Medulla oblongata (tissue), 1 donor: ENCODE results near the gene ST3GAL2.
"Not testable (repeated sequence)": the region's sequence is repeated elsewhere in the genome, so short reads cannot be mapped to it uniquely, and the experiment has no call there.

Source experiments
- DNase-seq: peaks from one replicate; pipeline ENCODE4 v3.0.0-alpha.2; 2015; ENCODE audit errors: extremely low spot score

Gene ST3GAL2

DNA sequence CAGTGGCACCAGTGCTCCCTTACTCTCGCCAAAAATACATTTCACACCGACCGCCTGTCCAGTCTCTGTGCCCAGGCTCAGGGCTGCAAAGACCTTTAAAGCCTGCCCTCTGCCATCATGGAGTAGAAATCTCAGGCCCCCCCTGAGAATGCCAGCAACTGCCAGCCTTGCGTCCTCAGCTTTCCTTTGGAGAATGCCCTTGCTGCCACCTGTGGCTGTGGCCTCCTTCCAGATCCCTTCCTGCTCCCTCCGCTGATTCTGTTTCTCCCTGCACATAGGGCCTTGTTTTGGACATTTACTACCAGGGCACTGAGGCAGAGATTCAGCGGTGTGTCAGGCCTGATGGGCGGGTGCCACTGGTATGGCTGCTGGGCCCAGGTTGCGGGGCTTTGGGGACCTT, 28.7 kb upstream of the ST3GAL2 start:
- DNase-seq = no peak

DNA sequence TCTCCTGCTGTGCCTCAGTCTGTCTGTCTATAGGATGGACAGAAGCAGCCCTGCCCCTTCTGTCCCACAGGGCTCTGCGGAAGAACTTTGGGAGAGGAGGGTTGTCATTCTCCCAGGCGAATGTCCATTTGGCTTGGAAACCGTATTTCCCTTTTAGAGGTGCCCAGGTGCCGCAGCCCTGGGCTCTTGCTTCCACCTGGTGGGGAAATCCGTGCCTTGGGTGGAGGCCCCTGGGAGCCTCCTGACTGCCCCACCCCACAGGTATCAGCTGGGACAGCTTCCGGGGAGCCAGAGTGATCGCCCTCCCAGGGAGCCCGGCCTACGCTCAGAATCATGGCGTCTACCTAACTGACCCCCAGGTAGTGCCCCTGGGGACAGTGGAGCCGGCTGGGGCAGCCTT, 28.2 kb upstream of the ST3GAL2 start:
- no peak for DNase-seq

DNA sequence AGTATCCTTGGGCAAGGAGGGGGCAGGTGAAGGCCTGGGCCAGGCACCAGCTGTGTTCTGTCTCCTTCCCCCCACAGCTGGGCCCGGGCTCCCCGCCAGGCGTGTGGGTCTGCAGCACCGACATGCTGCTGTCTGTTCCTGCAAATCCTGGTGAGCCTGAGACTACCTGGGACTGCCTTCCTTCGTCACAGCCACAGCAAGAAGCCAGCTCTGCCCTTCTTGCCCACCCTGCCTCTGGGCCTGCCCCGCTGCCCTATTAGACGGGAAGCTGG, 27.8 kb upstream of the ST3GAL2 start:
- no peak for DNase-seq

DNA sequence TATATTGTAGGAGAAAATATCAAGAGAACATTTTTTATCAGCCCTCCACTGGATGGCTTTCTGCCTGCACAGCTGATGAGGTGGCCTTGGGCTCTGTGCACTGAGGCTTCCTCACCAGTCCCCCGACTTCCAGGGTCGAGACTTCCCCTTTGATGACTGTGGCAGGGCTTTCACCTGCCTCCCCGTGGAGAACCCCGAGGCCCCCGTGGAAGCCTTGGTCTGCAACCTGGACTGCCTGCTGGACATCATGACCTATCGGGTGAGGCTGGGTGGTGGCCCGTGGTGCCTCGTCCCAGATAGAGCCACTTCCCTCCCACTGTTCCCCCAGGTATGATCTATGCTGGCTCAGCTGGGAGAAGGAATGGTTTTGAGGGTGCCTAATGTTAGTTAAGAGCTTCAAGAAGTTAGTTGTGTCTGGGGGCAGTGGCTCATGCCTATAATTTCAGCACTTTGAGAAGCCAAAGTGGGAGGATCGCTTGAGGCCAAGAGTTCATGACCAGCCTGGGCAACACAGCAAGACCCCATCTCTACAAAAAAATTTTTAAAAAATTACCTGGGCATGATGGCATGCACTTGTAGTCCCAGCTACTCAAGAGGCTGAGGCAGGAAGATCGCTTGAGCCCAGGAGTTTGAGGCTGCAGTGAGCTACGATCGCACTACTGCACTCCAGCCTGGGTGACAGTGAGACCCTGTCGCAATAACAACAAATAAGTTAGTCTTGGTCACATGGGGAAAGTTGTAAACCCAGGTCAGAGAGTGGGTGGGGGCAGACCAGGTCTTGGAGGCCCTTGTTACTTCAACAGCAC, 27.3 kb upstream of the ST3GAL2 start:
- no peak for DNase-seq

DNA sequence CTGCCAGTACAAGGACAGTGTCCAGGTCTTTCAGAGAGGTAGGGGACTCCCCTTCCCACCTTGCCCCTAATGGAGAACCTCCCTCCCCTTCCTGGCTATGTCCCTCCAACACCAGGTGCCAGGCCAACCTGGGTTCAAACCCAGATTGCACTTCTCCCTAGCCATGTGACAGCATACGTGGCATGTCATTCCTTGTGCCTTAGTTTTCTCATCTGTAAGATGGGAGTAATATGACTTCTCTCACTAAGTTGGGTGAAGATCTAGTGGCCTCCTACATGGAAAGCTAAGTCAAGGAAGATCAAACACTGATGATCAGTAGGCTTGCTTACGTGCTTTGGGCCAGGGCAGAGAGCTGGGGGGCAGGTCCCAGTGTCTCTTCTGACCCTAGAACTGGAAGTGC, 24.3 kb upstream of the ST3GAL2 start:
- no peak for DNase-seq

DNA sequence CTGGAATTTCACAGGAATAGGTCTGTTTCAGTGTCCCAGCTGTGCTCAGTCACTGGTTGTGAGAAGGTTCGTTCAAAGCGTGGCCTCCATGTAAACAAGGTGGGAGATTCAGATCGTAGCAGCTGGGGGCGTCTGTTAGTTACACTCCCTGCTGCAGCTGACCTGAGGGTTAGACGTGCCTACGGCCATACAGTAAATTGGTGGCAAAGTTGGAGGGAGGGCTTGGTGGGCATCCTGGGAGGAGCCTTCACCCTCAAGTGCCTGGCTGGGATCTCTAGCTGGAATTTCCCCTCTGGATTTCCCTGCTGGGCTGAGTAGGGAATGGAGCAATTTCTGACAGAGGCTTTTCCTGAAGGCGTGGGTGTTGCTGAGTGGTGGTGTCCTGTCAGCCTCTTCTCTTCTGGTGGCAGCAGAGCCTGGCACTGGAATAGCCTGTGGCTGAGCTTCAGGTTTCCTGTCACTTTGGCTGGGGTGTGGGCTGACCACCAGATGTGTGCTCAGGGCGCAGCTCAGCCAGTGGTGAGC, 21.9 kb upstream of the ST3GAL2 start:
- DNase-seq = no peak

DNA sequence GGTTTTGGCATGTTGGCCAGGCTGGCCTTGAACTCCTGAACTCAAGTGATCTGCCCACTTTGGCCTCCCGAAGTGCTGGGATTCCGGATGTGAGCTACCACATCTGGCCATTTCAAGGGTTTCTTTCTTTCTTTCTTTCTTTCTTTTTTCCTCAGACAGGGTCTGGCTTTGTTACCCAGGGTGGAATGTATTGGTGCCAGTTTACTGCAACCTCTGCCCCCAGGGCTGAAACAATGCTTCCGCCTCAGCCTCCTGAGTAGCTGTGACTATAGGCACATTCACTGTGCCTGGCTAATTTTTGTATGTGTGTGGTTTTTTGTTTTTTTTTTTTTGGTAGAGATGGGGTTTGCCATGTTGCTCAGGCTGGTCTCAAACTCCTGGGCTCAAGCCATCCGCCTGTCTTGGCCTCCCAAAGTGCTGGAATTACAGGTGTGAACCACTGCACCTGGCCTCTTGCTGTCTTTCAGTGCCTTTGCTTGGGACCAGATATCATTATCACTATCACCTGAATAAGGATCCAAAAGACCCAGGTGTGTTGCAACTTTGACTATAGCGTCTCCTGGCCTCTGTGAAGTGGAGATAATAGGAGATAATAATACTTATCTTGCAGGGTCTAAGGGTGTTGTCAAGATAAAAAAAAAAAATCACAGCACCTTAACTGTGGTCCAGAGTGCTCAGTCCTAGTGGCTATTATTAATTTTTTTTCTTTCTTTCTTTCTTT, 18.7 kb upstream of the ST3GAL2 start:
- no peak for DNase-seq

DNA sequence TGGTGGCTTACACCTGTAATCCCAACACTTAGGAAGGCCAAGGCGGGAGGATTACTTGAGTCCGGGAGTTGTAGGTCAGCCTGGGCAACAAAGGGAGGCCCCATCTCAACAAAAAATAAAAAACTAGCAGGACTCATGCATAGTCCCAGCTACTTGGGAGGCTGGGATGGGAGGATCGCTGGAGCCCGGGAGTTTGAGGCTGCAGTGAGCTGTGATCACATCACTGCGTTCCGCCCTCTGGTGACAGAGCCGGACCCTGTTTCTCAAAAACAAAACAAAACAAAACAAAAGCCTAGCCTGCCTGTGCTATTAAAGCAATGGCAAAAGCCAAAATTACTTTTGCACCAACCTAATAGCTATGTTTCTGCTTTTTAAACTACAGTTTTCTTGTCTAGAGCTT, 17.0 kb upstream of the ST3GAL2 start:
- no peak for DNase-seq

DNA sequence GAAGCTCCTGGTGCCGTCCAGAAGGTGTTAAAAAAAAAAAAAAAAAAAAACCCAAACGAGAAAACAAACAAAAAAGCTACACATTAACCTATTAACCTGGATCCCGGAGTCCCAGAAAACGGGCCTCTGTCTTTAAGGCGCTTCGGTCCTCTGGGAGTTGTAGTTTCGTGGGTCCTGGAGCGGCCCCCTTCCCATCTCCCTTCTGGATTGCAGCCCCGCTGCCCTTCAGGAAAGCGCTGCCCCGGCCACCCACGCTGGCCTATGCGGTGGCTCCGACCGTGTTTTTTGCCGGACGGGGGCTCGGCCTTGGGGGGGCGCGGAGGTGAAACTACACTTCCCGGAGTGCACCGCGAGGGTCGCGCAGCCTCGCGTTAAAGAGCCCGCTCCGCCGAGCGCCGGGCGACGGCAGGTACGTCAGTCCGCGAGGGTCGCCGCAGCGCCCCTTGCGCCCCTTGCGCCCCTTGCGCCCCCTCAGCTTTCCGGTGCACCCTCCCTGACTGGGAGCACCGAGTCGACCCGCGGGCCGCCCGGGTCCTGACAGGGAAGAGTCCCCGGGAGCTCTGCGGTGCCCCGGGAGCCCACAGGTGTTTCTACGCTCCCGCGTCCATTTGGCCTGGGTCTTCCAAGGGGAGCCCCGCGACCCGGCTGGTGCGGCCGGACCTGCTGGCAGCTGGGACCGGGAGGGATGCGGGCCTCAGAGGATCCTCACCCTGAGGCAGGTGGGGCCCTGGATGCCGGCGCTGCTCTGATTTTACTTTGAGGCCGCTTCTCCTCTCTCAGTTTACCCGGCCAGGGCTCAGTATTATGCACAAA, 15.5 kb upstream of the ST3GAL2 start, which contains the start of gene FCSK:
Gene FCSK (plus strand): TSS at position 374 of the 813 bp plus-strand sequence. CDS start 8,596 bp downstream, outside the sequence.
- peak; percentile 81 for DNase-seq

DNA sequence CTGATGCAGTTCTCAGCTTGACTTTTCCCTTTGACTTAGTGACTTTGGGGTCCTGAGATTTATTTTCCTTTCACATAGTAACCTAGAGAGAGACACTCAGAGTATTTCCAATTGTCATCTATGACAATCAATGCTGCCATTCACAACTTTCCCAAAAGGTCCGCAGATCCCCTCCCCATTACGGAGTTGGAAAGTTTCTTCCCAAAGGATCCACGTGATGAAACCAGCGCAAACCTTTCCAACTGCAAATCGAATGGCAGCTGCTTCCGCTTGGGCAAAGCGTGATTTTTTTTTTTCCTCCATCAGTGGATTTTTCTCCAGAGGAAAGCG, 15.0 kb upstream of the ST3GAL2 start:
- peak; percentile 65 for DNase-seq

DNA sequence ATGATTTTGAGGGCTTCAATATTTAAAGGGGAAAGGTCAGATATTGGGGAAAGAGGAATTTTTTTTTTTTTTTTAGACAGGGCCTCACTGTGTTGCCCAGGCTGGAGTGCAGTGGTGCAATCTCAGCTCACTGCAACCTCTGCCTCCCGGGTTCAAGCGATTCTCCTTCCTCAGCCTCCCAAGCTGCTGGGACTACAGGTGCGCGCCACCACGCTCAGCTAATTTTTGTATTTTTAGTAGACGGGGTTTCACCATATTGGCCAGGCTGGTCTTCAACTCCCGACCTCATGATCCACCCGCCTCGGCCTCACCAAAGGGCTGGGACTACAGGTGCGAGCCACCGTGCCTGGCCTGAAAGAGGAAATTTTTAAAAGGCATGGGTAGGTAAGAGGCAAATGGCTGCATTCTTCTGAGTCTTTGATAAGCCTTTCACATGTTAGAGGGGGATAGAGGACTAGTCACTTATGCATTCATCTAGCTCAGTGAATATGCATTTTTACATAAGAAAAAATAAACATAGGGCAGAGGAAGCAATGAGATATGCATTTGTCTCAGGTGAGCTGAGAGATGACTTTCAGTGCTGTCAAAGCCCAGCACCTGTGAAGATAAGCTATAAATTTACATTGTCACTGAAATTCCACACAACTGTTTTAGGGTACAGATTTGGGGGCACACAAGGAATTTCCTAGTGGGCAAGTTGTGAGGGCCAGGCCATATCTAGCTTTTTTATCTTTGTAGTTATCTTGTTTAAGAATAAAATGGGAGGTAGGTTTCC, 14.4 kb upstream of the ST3GAL2 start:
- DNase-seq = no peak

DNA sequence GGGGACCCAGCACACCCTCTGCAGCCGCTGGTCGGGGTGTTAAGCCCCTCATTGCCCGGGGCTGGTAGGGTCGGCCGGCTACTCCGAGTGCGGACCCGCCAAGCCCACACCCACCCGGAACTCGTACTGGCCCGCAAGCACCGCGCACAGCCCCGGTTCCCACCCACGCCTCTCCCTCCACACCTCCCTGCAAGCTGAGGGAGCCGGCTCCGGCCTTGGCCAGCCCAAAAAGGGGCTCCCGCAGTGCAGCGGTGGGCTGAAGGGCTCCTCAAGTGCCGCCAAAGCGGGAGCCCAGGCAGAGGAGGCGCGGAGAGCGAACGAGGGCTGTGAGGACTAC, 12.1 kb upstream of the ST3GAL2 start:
- not testable (repeated sequence) for DNase-seq

DNA sequence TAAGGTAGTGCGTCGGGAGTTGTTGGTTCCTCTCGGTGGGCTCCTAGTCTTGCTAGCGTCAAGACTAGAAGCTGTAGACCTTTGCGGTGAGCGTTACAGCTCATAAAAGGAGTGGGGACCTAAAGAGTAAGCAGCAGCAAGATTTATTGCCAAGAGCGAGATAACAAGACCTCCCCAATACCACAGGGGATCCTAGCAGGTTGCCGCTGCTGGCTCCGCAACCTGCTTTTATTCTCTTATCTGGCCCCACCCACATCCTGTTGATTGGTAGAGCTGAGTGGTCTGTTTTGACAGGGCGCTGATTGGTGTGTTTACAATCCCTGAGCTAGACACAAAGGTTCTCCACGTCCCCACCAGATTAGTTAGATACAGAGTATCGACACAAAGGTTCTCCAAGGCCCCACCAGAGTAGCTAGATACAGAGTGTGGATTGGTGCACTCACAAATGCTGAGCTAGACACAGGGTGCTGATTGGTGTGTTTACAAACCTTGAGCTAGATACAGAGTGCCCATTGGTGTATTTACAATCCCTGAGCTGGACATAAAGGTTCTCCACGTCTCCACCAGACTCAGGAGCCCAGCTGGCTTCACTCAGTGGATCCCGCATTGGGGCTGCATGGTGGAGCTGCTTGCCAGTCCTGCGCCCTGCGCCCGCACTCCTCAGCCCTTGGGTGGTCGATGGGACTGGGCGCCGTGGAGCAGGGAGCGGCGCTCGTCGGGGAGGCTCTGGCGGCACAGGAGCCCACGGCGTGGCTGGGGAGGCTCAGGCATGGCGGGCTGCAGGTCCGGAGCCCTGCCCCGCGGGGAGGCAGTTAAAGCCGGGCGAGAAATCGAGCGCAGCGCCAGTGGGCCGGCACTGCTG, 11.5 kb upstream of the ST3GAL2 start:
- not testable (repeated sequence) for DNase-seq

DNA sequence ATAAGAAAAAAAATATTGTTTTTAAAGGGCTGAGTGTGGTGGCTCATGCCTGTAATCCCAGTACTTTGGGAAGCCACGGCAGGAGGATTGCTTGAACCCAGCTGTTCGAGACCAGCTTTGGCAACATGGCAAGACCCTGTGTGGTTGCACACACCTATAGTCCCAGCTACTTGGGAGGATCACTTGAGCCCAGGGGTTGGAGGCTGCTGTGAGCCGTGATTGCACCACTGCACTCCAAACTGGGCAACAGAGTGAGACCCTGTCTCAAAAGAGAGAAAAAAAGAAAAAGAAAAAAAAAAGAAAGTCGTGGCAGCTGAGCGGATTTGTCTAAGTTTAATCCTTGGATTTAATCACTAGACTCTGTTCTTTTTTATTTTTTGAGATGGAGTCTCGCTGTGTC, 9.2 kb upstream of the ST3GAL2 start:
- no peak for DNase-seq

DNA sequence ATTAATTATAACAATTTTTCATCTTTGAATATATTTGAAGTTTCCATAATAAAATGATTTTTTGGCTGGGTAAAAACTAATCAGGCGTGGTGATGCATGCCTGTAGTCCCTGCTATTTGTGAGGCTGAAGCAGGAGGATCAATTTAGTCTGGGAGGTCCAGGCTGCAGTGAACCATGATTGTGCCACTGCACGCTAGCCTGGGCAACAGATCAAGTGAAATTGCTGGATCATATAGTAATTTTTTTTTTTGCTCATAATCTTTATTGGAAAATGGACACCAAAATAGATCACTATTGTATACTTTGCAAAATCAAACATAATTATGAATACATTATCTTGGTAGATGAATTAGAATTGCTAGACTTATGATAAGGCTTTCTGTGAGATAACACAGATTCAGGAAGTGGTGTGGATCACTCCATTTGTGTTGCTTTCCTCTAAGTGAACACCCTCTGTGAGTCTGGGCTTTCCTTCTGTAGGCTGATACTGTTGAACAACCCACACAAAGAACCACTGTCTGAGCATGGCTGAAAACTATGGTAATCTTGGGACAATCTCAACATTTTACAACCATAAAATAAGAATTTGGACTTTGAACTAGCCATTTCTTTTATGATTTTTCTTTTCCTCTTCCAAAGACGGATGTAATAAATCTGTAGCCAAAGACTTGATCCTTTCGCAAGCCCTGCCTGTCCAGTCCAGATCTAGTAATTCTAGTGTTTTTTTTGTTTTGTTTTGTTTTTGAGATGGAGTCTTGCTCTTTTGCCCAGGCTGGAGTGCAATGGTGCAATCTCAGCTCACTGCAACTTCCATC, 5.6 kb upstream of the ST3GAL2 start:
- peak; percentile 24 for DNase-seq

DNA sequence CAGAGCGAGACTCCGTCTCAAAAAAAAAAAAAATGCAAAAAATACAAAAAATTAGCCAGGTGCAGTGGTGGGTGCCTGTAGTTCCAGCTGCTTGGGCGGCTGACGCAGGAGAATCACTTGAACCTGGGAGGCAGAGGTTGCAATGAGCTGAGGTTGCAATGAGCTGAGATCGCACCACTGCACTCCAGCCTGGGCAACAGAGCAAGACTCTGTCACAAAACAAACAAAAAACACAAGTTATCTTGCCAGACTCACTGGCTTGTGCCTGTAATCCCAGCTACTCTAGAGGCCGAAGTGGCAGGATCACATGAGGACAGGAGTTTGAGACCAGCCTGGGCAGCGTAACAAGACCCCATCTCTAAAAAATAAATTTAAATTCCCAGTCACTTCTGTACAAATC, 3.4 kb upstream of the ST3GAL2 start:
- DNase-seq = no peak

DNA sequence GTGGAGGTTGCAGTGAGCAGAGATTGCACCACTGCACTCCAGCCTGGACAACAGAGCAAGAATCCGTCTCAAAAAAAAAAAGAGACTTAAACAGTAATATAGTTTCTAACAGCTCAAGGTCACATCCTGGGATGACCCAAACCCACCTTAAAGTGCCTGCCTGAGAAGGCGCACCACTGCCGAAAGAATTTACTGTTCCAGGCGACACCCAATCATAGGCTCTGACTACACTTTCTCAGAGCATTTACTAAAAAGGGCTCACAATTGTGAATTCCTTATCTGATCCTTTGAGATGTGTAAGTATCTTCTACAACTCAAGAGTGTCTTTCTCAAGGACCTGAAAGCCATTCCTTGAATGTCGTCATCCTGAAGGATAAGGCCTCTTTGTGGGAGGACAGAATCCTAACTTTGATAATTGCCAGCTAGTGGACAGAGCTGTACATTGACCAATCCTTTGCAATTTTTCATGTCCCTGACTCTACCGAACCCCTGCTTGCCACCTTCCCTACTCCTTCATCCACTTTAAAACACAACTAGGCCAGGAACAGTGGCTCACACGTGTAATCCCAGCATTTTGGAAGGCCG, 2.6 kb upstream of the ST3GAL2 start:
- no peak for DNase-seq

DNA sequence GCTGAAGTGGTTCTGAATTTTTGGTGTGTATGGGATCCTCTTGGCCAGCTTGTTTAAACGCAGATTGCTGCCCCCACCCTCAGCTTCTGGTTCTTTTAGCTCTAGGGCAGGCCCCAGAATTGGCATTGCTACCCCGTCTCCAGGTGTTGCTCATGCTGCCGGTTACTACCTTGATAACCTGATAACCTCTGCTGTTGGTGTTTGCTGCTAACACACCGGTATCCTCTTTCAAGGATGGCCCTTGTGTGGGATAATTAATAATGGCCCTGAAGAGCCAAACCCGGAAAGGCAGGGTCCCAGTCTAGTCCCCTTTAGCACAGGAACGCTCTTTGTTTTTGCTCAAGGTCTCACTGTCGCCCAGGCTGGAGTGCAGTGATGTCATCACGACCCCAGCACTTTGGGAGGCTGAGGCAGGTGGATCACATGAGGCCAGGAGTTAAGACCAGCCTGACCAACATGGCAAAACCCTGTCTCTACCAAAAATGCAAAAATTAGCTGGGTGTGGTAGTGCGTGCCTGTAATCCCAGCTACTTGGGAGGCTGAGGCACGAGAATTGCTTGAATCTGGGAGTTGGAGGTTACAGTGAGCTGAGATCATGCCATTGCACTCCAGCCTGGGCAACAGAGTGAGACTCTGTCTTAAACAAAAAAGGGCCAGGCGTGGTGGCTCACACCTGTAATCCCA, 1.3 kb upstream of the ST3GAL2 start:
- no peak for DNase-seq

DNA sequence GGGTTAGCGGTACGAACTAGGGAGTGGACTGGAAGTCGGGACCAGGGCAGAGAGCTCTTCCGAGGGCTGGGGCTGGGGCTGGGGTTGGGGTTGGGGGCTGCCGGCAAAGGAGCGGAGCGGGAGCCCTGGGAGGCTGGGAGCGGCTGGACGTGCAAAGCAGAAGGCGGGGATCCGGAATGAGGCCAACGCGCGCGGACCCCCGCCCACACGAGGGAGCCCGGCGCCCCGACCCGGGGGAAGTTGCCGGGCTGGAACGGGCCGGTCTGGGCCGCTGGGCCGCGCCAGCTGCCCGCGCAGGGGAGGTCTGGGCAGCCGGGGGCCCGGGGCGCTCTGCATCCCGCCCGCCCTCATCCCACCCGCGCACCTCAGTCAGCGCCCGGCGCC, 323 bp downstream of the ST3GAL2 start:
- no peak for DNase-seq
